Stromal cell of bone marrow (primary cell): Measurements from ENCODE around the gene HS3ST4.

Experiments used
- DNase-seq: peaks from one replicate; pipeline ENCODE4 v3.0.0-alpha.2; 2012; ENCODE audit warnings: low read depth

HS3ST4 gene

DNA sequence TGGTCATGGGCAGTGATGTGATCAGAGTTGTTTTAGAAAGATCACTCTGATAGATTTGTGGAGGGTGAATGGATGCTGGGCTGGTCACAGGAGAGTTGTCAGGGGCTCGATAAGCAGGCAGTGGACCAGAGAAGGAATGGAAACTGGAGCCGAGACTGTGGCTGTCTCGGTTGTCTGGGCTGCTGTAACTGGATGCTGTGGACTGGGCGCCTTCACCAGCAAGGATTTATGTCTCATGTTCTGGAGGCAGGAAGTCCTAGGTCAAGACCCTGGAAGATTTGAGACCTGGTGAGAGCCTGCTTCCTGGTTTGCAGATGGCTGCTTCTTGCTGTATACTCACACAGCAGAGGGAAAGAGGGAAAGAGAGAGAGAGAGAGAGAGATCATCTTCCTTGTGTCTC lies 203.6 kb downstream of the HS3ST4 start:
- DNase-seq: no peak

DNA sequence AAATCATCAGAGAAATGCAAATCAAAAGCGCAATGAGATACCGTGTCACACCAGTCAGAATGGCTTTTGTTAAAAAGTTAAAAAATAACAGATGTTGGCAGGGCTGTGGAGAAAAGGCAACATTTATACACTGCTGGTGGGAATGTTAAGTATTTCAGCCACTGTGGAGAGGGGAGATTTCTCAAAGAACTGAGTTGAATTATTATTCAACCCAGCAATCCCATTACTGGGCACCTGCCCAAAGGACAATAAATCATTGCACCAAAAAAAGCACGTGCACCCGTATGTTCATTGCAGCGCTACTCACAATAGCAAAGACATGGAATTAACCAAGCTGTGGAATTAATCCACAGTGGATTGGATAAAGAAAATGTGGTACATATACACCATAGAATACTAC lies 204.7 kb downstream of the HS3ST4 start:
- DNase-seq: no peak

DNA sequence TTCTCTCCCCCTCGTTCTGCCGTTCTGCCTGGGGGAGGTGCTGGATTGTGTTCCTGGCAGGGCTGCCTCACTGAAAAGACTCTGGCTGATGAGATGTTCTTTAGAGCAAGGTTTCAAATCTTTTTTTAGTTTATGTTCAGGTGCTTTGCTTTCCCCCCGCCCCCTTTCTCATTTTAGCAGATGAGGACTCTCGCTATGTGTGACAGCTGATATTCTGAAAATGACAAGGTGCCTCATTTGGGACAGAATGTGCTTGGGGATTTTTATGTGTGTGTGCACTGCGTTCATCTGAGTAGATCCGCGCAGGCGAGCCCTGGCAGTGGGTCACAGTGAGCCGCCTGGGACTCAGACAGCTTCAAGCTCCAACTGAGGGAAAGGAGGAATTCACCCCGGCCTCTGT lies 205.9 kb downstream of the HS3ST4 start:
- DNase-seq: no peak

DNA sequence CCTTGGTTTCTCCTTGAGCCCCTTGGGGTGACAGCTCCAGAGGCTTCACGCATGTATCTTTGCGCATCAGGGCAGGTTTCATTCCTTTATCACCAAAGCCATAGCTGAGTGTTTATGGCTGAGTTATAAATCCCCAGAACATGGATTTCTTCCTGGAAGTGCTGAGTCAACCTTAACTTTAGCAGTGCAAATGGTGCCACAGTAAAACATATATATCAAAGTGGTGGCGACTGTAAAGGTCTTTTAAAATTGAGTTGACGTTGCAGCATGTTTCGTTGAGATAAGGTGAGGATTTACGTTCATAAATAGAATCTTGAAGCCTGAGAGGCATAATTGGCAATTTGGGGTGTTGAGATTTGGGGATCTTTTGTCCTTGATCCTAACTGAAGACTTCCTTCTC lies 214.1 kb downstream of the HS3ST4 start:
- no peak for DNase-seq

DNA sequence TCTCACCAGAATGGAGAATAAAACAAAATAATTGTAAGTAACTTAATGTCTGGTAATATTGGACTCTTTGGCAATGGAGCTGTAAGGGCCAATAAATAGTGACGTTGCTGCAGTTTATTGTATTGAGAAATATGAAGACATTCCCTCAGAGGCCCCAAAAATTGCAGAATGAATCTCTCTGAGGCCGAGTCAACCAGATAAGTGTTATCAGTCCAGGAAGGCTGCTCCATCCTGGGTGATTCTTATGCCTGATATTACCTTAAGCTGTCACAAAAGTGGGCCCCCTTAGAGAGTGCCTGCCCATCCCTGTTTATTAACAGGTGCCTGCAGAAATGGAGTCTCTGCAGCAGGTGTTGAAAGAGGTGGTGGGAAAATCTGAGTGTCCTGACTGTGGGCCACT lies 219.2 kb downstream of the HS3ST4 start:
- DNase-seq: no peak

DNA sequence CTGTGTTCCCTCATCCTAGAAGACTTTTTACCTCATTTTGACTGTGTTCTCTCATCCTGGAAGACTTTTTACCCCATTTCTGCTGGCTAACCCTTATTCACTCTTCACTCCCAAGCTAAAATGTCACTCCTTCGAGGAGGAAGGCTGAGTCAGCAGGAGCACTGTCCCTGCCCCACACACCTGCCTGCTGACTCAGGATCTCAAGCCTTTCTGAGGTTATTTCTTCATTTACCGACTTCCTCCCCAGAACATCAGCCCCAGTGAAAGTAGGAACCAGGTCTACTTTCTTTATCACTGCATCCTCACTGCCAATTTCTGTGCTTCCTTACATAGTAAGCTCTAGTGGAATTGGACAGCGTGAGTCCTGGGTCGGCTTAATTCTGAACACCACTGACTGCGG lies 220.6 kb downstream of the HS3ST4 start:
- no peak for DNase-seq

DNA sequence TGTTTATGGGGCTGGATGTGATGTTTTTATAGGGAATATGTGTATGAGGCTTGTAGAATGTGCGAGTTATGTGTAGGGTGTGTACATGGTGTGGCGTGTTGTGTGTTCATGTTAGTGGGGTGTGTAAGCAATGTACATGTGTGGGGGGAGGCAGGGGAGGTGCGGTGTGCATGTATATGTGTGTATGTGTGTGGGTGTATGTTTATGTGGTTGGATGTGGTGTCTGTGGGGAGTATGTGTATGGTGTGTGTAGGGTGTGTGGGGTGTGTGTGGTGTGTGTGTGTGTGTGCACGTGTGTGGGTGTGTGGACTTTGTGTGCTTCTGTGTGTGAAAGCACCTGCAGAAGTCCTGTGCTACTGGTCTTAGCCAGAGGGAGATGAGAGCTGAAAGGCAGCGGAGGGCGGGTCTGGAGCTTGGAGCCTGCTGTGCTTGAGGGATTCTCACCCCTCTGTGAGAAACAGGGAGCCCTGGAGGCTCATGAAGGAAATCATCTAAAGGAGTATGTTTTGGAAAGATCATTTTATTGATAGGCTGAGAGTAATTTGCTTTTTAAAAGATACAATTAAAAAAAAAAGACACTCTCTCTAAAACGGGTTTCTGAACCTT lies 222.7 kb downstream of the HS3ST4 start:
- DNase-seq: no peak

DNA sequence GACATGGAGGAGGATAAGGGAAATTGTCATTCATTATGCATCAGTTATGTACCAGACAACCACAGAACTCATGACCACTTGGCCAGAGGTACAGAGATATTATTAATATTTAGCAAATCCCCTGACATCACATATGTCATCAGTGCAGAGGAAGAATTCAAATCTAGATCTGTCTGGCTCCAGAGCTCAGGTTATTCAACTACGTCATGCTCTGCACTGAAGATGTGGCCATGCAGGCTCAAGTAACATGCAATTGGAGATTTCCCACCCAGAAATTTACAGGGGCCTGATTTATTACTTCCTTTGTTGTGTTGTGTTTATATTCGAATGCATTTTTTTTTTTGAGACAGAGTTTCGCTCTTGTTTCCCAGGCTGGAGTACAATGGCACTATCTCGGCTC lies 224.3 kb downstream of the HS3ST4 start:
- DNase-seq: no peak

DNA sequence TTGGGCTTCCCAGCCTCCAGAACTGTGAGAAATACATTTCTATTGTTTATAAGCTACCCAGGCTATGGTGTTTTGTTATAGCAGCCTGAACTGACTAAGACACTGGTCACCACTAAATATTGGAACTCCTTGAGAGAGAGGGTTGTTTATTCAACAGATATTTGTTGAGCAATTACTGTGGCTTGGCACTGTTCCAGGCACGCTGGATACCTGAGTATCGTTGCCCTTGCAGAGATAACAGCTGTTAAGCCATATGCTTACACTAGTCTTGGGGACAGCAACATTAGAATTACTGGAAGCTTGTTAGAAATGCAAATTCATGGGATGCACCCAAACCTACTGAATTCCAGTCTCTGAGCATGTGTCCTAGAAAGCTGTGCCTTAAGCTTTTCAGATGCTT lies 230.7 kb downstream of the HS3ST4 start:
- no peak for DNase-seq

DNA sequence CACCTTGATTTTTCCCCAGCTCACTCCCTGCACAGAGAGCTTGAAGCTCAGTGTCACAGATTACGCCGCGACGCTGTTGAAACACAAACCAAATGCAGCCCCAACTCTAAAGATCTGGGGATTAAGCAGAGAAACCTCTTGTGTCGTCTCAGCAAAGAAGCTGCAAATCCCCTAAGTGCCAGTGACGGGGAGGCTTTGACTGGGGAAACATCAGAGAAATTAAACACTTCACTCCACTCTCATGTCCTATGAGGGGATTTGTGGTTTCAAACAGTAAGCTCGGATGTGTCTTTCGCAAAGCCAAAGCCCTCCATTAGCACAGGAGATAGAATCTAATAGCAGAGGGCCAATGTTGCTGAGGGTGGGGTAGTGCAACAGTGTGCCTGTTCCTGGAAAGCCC lies 233.7 kb downstream of the HS3ST4 start:
- no peak for DNase-seq

DNA sequence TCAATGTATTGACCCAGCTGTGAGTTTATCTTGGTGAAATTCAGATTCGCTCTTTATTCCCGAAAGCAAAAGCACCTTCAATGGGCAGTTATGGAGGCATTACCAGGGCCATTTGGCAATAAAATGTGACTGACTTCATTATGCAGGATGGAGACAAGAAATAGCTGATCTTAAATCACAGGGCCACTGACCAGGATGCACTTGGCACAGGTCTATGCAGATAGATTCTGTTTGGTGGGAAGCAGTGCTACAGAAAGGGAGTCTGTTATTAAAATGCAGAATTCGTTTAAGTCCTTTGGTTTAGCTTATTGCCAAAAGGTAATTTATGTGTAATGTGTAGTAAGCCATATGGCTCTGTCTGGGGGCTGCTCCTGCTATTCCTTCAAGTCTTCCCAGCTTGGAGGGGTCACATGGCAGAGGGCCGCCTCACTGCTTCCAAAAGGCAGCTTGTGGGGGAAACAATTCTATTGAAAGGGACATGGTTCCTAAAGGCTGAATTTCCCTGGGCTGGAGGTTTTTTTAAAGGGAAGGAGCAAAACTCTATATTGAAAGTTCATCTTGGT lies 239.8 kb downstream of the HS3ST4 start:
- DNase-seq: no peak

DNA sequence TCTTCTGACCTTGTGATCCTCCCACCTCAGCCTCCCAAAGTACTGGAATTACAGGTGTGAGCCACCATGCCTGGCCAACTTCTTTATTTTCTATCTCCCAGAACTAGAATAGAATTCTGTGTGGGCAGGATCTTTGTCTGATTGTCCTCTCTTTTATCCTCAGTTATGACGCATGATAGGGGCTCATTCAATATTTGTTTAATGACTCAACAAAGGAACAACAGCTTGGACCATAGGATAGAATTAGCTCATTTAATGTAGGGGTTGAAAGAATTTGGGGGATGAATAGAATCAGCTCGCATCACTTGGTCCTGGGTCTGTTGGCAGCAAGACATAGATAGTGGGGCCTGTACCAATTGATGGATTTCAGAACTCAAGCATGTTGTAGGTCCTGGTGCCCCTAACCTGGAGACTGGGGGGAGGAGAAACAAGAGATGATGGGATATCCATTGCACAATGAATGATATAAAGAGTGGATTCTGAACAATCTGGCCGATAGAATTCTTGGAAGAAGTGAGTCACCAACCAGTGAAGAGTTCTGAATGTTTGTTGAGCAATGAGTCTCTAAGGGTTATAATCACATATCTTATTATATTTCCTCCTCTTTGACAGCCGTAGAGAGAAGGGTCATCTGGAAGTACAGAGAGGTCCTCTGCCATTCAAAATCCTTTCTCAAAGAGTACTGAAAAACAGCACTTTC lies 250.2 kb downstream of the HS3ST4 start:
- no peak for DNase-seq

DNA sequence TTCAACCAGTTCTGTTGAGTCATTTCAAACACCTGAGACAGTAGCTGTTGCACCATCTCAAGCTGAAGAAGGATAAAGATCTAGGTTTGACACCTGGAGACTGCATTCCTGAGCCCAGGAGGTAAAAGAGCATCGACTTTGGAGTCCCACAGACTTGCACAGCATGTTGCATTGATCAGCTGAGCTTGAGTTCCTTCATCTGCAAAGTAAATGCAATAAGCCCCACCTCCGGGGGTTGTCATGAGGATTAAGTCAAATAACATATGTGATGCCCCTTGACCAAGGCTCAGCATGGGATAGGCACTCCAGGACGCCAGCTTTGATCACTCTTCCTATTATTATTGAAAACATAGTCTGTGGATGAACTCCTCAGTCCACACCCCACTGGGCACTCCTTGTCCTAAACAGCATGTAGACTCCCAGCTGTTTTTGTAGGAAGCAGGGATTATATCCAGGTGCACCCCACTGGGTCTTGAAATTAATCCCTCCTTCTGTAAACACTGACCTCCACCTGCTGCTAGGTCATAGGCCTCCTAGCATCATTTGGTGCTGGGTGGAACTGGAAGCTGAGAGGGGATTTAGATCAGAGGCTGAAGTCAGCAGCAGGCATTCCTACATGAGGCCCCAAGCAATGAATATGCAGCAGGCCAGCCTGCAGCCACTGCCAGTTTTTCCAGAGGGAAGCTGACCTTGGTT lies 259.0 kb downstream of the HS3ST4 start:
- no peak for DNase-seq

DNA sequence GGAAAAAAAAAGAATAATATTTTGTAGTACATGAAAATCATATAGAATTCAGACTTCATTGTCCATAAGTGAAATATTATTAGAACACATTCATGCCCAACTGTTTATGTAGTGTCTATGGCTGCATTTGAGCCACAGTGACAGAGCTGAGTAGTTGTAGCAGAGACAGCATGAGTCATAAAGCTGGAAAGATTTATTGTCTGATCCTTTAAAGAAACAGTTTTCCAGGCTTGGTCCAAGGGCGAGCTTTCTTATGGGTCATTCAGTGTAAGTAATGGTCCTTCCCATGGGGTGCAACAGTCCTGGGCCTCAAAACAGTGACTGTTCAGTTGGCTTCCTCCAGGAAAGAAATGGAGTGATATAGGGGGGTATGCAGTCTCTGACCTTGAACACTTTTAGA lies 260.2 kb downstream of the HS3ST4 start:
- DNase-seq: no peak

DNA sequence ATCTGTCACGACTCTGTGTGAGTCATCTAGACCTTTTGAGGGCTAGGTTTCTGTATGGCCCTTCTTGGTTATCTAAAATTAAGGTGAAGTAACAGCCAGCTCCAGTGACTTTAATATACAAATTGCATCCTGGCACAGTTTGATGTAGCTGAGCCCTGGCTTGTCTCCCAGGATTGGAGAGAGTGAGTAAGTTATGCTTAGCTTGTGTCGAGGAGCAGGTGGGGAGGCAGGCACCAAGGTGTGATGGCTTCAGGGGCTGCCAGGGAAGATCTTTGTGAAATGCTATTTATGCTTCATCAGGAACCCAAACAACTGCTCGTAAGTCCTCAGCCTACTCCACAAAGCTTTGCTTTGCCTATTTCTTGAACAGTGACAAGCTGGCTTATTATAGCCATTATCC lies 261.2 kb downstream of the HS3ST4 start:
- DNase-seq: no peak

DNA sequence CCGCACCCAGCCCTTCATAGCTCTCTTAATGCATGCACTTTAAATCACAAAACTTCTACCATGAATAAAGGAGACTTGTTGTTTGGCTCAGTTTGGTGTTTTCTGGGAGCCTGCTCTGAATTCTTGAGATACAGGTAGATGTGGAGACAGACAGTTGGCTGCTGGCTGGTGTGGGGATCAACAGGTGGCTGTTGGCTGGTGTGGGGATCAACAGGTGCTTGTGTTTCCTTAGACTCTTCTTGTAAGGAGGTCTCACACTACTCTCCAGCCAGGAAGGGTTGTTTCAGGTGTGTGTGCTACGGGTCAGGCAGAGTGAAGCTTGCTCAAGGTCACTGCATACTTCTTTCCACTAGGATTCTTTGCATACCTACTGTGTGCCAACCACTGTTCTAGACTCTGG lies 265.9 kb downstream of the HS3ST4 start:
- DNase-seq: no peak

DNA sequence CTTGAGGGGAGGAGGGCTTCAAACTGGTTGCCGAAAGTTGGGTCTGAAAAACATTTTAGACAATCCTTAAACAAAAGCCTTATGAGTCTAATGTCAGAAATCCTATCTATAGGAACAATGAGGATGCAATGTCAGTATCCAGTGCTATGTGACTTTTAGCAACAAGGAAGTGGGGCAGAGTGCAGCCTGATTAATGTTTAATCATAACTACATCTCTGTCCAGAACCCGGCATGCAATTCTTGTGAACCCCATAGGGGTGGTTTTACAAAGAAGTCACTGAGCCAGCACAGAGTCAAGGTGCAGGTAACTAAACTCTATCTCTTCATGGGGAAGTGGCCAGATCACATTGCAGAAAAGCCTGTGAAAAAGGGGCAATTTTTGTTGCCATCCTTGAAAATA lies 267.5 kb downstream of the HS3ST4 start:
- DNase-seq: no peak

DNA sequence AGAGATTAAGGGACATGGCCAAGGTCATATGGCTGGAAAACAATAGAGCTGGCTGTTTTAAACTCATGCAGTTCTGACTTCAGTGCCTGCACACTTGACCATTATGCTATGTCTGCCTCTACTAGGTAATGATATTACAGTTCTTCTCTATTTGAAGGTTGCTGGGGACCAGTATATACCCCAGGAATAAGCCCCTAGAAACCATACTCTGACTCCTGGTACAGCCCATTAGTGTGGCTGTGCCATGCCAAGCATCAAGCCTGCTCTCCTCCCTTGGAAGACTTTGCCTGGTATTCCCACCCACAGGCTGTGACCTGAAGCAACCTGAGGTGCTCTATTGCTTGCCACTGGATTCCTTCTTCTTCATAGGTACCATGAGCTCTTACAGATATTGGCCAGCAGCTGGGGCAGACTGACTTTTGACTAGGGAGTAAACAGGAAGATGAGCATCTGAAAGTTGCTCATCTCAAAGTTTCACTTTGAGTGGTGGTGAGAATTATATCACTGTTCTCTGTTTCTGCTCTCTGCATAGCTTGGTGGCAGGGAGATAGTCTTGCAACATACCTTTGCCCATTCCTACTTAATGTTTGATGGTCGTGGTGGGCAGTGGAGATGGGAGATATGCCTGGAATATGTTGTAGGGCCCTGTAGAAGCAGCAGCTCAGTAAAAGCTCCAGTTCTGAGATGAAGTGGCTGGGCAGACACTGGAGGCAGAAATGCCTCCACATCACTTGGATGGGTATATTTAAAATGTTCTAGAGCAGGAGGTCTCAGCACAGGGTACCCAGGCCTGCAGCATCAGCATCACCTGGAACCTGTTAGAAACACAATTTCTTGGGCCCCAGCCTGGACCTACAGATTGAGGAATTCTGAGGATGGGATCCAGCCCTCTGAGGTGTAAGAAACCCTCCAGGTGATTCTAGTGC lies 274.7 kb downstream of the HS3ST4 start:
- DNase-seq: no peak

DNA sequence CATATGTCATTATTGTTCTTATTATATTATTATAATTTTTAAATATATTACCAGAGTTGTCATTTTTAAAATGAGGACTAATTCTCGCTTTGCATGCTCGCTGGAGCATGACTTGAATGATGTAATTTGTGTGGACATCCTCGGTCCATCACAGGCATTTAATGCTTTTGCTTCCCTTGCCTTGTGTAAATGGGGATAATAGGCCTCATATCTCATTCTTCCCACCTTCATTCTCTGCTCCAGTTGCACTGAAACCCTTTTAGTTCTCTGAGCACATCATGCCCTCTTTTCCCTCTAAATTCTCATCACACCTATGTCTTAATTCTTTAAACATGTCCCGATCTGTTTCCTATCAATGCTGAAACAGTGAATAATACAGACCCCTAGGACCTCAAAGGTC lies 285.4 kb downstream of the HS3ST4 start:
- DNase-seq: no peak

DNA sequence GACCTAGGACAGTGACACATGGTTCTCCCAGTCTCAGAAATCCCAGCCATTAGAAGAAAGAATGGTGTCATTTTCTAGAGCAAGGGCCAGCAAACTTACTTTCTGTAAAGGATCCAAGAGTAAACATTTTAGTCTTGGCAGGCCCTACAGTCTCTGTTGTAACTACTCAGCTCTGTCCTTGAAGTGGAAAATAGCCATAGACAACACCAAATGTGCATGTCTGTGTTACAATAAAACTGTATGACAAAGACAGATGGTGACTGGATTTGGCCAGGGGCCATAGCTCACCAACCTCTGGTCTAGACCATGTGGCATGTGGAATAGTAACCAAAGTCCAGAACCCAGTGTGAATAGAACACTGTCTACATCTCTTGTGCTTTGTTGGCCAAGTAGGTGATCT lies 286.5 kb downstream of the HS3ST4 start:
- DNase-seq: no peak

DNA sequence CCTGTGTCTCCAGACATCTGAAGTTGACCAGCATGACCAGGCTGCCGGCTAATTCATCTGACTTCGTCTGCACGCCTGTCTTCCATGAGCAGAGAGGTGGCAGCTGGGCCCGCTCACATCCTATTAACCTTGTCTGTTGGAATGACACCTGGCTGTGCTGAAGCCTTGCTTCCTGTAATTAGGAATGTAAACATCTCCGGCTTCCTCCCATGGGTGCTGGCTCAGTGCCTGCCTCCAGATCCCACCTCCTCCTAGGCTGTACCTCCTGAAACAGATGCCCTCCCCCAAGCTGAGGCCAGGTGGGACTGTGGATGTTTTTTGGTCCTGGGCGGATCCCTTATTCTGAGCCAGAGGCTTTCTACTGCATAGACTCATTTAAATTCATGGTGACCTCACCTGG lies 296.3 kb downstream of the HS3ST4 start:
- no peak for DNase-seq

DNA sequence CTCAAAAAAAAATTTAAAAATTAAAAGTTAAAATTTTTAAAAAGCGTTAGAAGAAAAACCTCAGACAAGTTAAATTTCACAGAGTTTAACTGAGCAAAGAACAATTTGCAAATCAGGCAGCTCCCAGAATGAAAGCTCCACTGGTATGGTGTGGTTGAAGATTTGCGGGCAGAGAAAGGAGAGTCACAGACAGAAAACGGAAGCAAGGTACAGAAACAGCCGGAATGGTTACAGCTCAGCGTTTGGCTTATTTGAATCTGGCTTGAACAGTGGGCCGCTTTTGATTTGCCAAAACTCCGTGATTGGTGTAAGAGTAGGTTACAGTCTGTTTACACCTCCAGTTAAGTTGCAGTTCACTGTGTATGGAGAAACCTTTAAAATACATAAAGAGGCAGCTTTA lies 297.1 kb downstream of the HS3ST4 start:
- DNase-seq: no peak
